Neural cell (in vitro differentiated cells): ENCODE results near the gene BCL2L11. TPM values are rescaled to one million over a fixed set of nuclear protein-coding genes. Genes with fewer than 3 reads are reported as not detected.

Experiments
- H2AFZ ChIP-seq: fragments of 200-600, 300-800 bp; sonication (generic), shearing (Covaris generic); 2 replicates; pipeline ENCODE4 v1.6.0; 2014; ENCODE audit warnings: low read depth, mild to moderate bottlenecking, antibody characterized with exemption, low read length, moderate library complexity
- H3F3A ChIP-seq: fragments of 200-600 bp; shearing (Covaris generic); 2 replicates; pipeline ENCODE4 v1.6.1; 2016; ENCODE audit warnings: mild to moderate bottlenecking, moderate library complexity, mixed read lengths, antibody characterized with exemption, low read length; ENCODE audit not compliant: insufficient read depth, poor library complexity, severe bottlenecking
- H3K27ac ChIP-seq: fragments of 200-600, 300-800 bp; sonication (generic), shearing (Covaris generic); 2 replicates; pipeline ENCODE4 v1.5.1; 2014; ENCODE audit warnings: mild to moderate bottlenecking, low read length, moderate library complexity
- H3K27me3 ChIP-seq: fragments of 300-800, 200-600 bp; sonication (generic), shearing (Covaris generic); 2 replicates; pipeline ENCODE4 v1.6.0; 2014; ENCODE audit warnings: mild to moderate bottlenecking, low read depth, low read length, moderate library complexity; ENCODE audit not compliant: insufficient read depth
- H3K36me3 ChIP-seq: fragments of 300-800, 200-600 bp; sonication (generic), shearing (Covaris generic); 2 replicates; pipeline ENCODE4 v1.5.1; 2014; ENCODE audit warnings: mild to moderate bottlenecking, antibody characterized with exemption, low read length, moderate library complexity; ENCODE audit not compliant: insufficient read depth
- H3K4me2 ChIP-seq: fragments of 300-800, 200-600 bp; sonication (generic), shearing (Covaris generic); 2 replicates; pipeline ENCODE4 v1.6.0; 2014; ENCODE audit warnings: mild to moderate bottlenecking, low read length
- H3K4me3 ChIP-seq: fragments of 300-800, 200-600 bp; sonication (generic), shearing (Covaris generic); 2 replicates; pipeline ENCODE4 v1.5.1; 2014; ENCODE audit warnings: mild to moderate bottlenecking, low read length, moderate library complexity
- H3K79me2 ChIP-seq: fragments of 200-600 bp; shearing (Covaris generic); replicated peaks from 2 replicates; pipeline ENCODE4 v1.6.0; 2014; ENCODE audit warnings: mild to moderate bottlenecking, low read length, moderate library complexity; ENCODE audit not compliant: insufficient read depth
- H3K9ac ChIP-seq: fragments of 300-800, 200-600 bp; sonication (generic), shearing (Covaris generic); 2 replicates; pipeline ENCODE4 v1.6.1; 2016; ENCODE audit warnings: mild to moderate bottlenecking, low read length, mixed read lengths
- H3K9me2 ChIP-seq: fragments of 200-600 bp; shearing (Covaris generic); 2 replicates; pipeline ENCODE4 v1.6.1; 2016; ENCODE audit warnings: mild to moderate bottlenecking, low read length, mixed read lengths; ENCODE audit not compliant: insufficient read depth
- H3K9me3 ChIP-seq: fragments of 200-600, 300-800 bp; sonication (generic), shearing (Covaris generic); 2 replicates; pipeline ENCODE4 v1.6.1; 2016; ENCODE audit warnings: mild to moderate bottlenecking, mixed run types, low read length, moderate library complexity, mixed read lengths
- H4K20me1 ChIP-seq: fragments of 200-600 bp; shearing (Covaris generic); 2 replicates; pipeline ENCODE4 v1.6.1; 2016; ENCODE audit warnings: mild to moderate bottlenecking, mixed run types; ENCODE audit not compliant: insufficient read depth
- EZH2 ChIP-seq: fragments of 200-600, 300-800 bp; shearing (Covaris generic), sonication (generic); IDR thresholded peaks from 2 replicates; pipeline ENCODE4 v1.6.1; 2014; ENCODE audit warnings: antibody characterized with exemption, low read length, borderline replicate concordance, mild to moderate bottlenecking; ENCODE audit not compliant: insufficient read depth, poor library complexity, severe bottlenecking
- MXI1 ChIP-seq: fragments of 450-650 bp; conservative IDR thresholded peaks from 2 replicates; pipeline ENCODE4 v1.6.1; 2014; ENCODE audit warnings: antibody characterized with exemption, mild to moderate bottlenecking; ENCODE audit not compliant: poor library complexity, severe bottlenecking
- POLR2AphosphoS5 ChIP-seq: IDR thresholded peaks from 2 replicates; pipeline ENCODE4 v1.6.1; 2012
- RAD21 ChIP-seq: fragments of 450-650 bp; conservative IDR thresholded peaks from 2 replicates; pipeline ENCODE4 v1.6.1; 2014; ENCODE audit warnings: antibody characterized with exemption, mild to moderate bottlenecking, moderate library complexity
- TAF1 ChIP-seq: IDR thresholded peaks from 2 replicates; pipeline ENCODE4 v1.6.1; 2012; ENCODE audit warnings: low read depth
- polyA plus RNA-seq: library from polyadenylated mRNA; depleted of rRNA; stranded (reverse); fragments of >200 nt; gene quantifications from 2 replicates; pipeline ENCODE4 v1.2.3, GENCODE V29; 2014
- TF ChIP-seq, protein P1 (sequence below): IDR thresholded peaks from 2 replicates; pipeline ENCODE4 v1.6.1; 2012; ENCODE audit warnings: borderline replicate concordance
- TF ChIP-seq, protein P2 (sequence below): fragments of 450-650 bp; IDR thresholded peaks from 2 replicates; pipeline ENCODE4 v1.5.1; 2014; ENCODE audit warnings: antibody characterized with exemption, mild to moderate bottlenecking, moderate library complexity; ENCODE audit not compliant: poor library complexity, severe bottlenecking

Gene BCL2L11
- polyA plus RNA-seq, 1 donor from 2014 or later, result 2.6 TPM

DNA sequence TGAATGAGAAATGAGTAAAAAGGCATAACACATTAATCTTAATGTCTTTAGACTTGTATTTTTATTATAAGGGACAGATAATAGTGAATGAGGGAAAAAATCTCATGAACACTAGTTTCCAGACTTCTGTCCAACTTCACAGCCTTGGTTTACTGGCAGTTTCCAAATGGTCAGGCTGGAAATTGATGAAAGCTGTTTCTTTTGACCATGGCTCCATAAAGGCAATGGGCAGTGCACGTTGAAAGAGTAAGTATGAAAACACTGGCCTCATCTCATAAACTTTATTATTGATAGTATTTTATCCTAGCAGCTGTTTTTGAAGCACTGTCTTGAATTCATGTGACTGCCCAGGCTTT, 23.1 kb downstream of the BCL2L11 start (continued):
- TF ChIP-seq EZH2 (no peak), RAD21 (no peak)

DNA sequence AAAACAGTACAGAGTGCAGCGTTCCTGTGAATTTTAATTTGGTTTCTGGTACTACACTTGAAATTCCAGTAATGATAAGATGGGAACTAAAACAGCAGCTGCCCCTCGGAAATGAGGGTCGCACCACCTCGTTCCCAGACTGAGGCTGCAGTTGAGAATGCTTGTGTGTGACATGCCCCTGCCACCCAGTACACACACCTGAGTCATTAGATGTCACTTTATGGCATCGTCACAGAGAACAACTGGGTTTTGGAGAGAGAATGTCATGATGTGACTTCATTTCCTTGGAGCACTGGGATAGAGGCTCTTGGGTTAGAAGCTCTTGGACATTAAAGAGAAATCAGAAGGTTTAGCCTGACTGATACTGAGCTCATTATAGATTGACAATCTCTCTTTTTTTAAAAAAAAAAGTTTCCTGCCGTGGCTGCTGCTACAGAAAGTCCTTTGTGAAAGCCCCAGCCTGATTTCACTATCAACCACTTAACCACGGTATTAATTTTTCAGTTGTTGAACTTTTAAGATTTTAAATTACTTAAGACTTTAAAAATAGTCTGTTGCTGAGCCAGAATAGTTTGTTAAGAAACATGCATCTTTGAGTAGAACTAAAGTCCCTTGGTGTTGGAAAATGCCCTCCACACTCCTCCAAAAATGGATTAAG, 24.5 kb downstream of the BCL2L11 start:
- Histone ChIP-seq H3K9me3 (no peaks in the 10 kb centered on the region), H3F3A (no peaks in the 10 kb centered on the region), H3K27ac (no peak overlapping the region), H2AFZ (no peak overlapping the region), H4K20me1 (no peaks in the 10 kb centered on the region), H3K36me3 (no peaks in the 10 kb centered on the region), H3K4me3 (no peak overlapping the region), H3K27me3 (peaks cover 30% of the 10 kb centered on the region), H3K79me2 (no peaks in the 10 kb centered on the region), H3K9me2 (no peaks in the 10 kb centered on the region), H3K4me2 (no peak overlapping the region), H3K9ac (no peak overlapping the region)
- TF ChIP-seq, protein P1, sequence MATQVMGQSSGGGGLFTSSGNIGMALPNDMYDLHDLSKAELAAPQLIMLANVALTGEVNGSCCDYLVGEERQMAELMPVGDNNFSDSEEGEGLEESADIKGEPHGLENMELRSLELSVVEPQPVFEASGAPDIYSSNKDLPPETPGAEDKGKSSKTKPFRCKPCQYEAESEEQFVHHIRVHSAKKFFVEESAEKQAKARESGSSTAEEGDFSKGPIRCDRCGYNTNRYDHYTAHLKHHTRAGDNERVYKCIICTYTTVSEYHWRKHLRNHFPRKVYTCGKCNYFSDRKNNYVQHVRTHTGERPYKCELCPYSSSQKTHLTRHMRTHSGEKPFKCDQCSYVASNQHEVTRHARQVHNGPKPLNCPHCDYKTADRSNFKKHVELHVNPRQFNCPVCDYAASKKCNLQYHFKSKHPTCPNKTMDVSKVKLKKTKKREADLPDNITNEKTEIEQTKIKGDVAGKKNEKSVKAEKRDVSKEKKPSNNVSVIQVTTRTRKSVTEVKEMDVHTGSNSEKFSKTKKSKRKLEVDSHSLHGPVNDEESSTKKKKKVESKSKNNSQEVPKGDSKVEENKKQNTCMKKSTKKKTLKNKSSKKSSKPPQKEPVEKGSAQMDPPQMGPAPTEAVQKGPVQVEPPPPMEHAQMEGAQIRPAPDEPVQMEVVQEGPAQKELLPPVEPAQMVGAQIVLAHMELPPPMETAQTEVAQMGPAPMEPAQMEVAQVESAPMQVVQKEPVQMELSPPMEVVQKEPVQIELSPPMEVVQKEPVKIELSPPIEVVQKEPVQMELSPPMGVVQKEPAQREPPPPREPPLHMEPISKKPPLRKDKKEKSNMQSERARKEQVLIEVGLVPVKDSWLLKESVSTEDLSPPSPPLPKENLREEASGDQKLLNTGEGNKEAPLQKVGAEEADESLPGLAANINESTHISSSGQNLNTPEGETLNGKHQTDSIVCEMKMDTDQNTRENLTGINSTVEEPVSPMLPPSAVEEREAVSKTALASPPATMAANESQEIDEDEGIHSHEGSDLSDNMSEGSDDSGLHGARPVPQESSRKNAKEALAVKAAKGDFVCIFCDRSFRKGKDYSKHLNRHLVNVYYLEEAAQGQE, result no peak

DNA sequence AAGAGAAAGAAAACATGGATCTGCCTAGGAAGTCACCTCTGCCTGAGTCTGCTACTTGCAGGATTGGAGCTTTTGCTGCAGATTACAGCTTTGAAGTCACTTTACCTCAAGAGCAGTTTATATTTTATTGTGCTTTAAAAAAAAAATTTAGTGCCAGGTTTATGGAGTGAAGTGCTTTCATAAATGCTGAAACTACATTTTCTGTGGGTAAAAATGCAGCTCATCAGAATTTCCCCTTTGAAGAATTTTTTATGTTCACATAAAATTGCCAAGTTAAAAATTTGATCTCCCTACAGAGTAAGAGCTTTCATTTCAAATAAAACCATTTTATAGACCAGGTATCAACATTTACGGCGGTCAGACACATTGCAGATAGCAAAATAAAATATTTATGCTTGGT, 25.2 kb downstream of the BCL2L11 start:
- no peaks in the 10 kb centered on the region for H3K9me3 ChIP-seq
- no peaks in the 10 kb centered on the region for H3F3A ChIP-seq
- H4K20me1 ChIP-seq, result no peaks in the 10 kb centered on the region
- no peak overlapping the region for H3K4me2 ChIP-seq
- H3K27ac ChIP-seq, result no peak overlapping the region
- no peaks in the 10 kb centered on the region for H3K36me3 ChIP-seq
- no peaks in the 10 kb centered on the region for H3K9me2 ChIP-seq
- H3K27me3 ChIP-seq, result peaks cover 30% of the 10 kb centered on the region
- no peak overlapping the region for H3K9ac ChIP-seq
- no peak overlapping the region for H3K4me3 ChIP-seq
- no peak for TF ChIP-seq RAD21
- TF ChIP-seq TAF1, result no peak
- TF ChIP-seq POLR2AphosphoS5, result no peak
- TF ChIP-seq, protein P2, sequence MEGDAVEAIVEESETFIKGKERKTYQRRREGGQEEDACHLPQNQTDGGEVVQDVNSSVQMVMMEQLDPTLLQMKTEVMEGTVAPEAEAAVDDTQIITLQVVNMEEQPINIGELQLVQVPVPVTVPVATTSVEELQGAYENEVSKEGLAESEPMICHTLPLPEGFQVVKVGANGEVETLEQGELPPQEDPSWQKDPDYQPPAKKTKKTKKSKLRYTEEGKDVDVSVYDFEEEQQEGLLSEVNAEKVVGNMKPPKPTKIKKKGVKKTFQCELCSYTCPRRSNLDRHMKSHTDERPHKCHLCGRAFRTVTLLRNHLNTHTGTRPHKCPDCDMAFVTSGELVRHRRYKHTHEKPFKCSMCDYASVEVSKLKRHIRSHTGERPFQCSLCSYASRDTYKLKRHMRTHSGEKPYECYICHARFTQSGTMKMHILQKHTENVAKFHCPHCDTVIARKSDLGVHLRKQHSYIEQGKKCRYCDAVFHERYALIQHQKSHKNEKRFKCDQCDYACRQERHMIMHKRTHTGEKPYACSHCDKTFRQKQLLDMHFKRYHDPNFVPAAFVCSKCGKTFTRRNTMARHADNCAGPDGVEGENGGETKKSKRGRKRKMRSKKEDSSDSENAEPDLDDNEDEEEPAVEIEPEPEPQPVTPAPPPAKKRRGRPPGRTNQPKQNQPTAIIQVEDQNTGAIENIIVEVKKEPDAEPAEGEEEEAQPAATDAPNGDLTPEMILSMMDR, result no peak
- no peak for TF ChIP-seq EZH2
- TF ChIP-seq MXI1, result no peak
- no peak overlapping the region for H2AFZ ChIP-seq
- no peaks in the 10 kb centered on the region for H3K79me2 ChIP-seq
